ENCODE results near the gene KDM1B.
"Not testable (repeated sequence)": the region's sequence is repeated elsewhere in the genome, so short reads cannot be mapped to it uniquely, and the experiment has no call there.

KDM1B gene

DNA sequence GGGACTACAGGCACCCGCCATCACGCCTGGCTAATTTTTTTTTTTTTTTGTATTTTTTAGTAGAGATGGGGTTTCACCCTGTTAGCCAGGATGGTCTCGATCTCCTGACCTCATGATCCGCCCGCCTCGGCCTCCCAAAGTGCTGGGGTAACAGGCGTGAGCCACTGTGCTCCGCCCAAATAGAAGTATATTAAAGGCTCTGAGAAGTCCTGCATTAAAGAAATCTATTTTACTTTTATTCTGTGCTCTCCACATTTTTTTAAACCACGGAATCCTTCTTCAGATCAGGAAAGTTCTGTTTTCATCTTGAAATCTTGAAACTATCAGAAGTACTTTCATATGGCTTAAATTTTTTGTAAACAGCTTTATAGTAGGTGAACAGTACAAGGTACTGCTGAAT, 53.6 kb downstream of the KDM1B start:
- not testable (repeated sequence) for H3K9ac ChIP-seq (ENCODE audit: low read depth in 1 of 2, low read length in 2 of 2); H3K4me3 ChIP-seq (ENCODE audit: low read length in 2 of 2); H3K9me3 ChIP-seq (ENCODE audit: control insufficient read depth in 2 of 2, low read length in 2 of 2); H3K4me1 ChIP-seq (ENCODE audit: control insufficient read depth in 2 of 2, insufficient read depth in 2 of 2, low read length in 2 of 2); H3K27me3 ChIP-seq (ENCODE audit: control insufficient read depth in 2 of 2, insufficient read depth in 2 of 2, low read length in 2 of 2); H3K27ac ChIP-seq (ENCODE audit: low read depth in 2 of 2, low read length in 2 of 2)
- peaks cover 25 to 39% of the 10 kb centered on the region in 2 donors for H3K36me3 ChIP-seq (ENCODE audit: control insufficient read depth in 2 of 2, insufficient read depth in 2 of 2, low read length in 2 of 2)

DNA sequence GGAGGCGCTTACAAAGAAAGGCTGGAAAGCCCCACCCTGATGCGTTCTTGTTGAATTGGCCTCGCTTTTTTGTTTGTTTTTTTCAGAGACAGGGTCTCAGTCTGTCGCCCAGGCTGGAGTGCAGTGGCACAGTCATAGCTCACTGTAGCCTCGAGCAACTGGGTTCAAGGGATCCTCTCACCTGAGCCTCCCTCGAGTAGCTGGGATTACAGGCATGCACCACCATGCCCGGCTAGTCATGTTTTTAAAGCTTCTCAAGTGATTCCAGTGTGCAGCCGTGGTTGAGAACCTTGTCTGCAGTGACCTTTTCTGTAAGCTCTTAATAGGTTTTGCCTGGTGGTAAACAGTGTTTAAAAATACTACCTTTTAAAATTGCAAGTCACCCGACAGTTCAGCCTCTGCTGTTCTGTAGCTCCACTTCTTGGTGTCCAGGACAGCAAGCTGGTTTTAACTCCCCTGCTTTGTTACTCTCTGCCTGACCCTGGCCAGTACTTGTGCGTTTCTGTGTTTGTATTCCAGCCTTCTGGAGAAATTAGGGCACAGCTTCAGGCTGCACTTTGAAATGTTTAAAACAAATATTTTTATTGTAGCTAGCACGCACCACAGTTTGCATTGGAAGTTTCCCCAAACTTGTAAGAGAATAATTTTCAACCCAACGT, 54.4 kb downstream of the KDM1B start:
- Histone ChIP-seq H3K9ac (ENCODE audit: low read depth in 1 of 2, low read length in 2 of 2) (no peak overlapping the region), H3K4me1 (ENCODE audit: control insufficient read depth in 2 of 2, insufficient read depth in 2 of 2, low read length in 2 of 2) (no peaks in the 10 kb centered on the region), H3K27me3 (ENCODE audit: control insufficient read depth in 2 of 2, insufficient read depth in 2 of 2, low read length in 2 of 2) (no peaks in the 10 kb centered on the region), H3K27ac (ENCODE audit: low read depth in 2 of 2, low read length in 2 of 2) (no peak overlapping the region), H3K9me3 (ENCODE audit: control insufficient read depth in 2 of 2, low read length in 2 of 2) (no peaks in the 10 kb centered on the region), H3K36me3 (ENCODE audit: control insufficient read depth in 2 of 2, insufficient read depth in 2 of 2, low read length in 2 of 2) (peaks cover 30 to 44% of the 10 kb centered on the region in 2 donors), H3K4me3 (ENCODE audit: low read length in 2 of 2) (no peak overlapping the region)

DNA sequence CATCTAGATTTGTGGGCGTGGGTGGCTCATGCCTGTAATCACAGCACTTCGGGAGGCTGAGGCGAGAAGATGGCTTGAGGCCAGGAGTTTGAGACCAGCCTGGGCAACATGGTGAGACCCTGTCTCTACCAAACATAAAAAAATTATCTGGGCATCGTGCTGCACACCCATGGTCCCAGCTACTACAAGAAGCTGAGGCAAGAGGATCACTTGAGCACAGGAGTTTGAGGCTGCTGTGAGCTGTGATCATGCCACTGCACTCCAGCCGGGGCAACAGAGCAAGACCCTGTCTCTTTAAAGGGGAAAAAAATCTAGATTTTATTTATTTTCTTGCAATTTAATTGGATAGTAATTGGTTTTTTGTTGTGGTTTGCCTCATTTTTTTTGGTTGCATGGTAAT, 55.5 kb downstream of the KDM1B start:
- Histone ChIP-seq H3K36me3 (ENCODE audit: control insufficient read depth in 2 of 2, insufficient read depth in 2 of 2, low read length in 2 of 2) (peaks cover 30 to 49% of the 10 kb centered on the region in 2 donors), H3K9me3 (ENCODE audit: control insufficient read depth in 2 of 2, low read length in 2 of 2) (no peaks in the 10 kb centered on the region), H3K27me3 (ENCODE audit: control insufficient read depth in 2 of 2, insufficient read depth in 2 of 2, low read length in 2 of 2) (no peaks in the 10 kb centered on the region), H3K4me1 (ENCODE audit: control insufficient read depth in 2 of 2, insufficient read depth in 2 of 2, low read length in 2 of 2) (no peaks in the 10 kb centered on the region), H3K9ac (ENCODE audit: low read depth in 1 of 2, low read length in 2 of 2) (no peak overlapping the region), H3K27ac (ENCODE audit: low read depth in 2 of 2, low read length in 2 of 2) (no peak overlapping the region), H3K4me3 (ENCODE audit: low read length in 2 of 2) (no peak overlapping the region)

DNA sequence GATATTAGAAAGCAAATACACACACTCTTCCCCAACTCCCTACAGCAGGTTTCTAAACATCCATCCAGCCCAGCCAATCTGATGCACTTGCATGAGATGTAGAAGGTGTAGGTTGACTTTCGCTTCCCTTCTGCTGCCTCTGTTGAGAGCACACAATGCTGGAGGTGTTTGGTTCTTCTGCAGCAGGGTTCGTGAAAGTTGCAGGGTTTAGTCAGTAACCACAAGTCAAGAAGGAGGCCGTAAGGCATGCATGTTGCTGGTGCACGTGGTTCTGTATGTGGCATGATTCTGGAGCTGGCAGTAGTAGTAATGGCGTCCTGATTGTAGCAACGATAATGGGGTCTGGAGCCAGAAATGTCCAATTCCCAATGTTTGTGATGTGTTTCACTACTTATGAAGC, 56.1 kb downstream of the KDM1B start:
- H3K9ac ChIP-seq (ENCODE audit: low read depth in 1 of 2, low read length in 2 of 2) = no peak overlapping the region
- H3K4me1 ChIP-seq (ENCODE audit: control insufficient read depth in 2 of 2, insufficient read depth in 2 of 2, low read length in 2 of 2) = no peaks in the 10 kb centered on the region
- H3K36me3 ChIP-seq (ENCODE audit: control insufficient read depth in 2 of 2, insufficient read depth in 2 of 2, low read length in 2 of 2) = peaks cover 29 to 52% of the 10 kb centered on the region in 2 donors
- H3K9me3 ChIP-seq (ENCODE audit: control insufficient read depth in 2 of 2, low read length in 2 of 2) = no peaks in the 10 kb centered on the region
- no peak overlapping the region for H3K27ac ChIP-seq (ENCODE audit: low read depth in 2 of 2, low read length in 2 of 2)
- no peaks in the 10 kb centered on the region for H3K27me3 ChIP-seq (ENCODE audit: control insufficient read depth in 2 of 2, insufficient read depth in 2 of 2, low read length in 2 of 2)
- H3K4me3 ChIP-seq (ENCODE audit: low read length in 2 of 2) = no peak overlapping the region

DNA sequence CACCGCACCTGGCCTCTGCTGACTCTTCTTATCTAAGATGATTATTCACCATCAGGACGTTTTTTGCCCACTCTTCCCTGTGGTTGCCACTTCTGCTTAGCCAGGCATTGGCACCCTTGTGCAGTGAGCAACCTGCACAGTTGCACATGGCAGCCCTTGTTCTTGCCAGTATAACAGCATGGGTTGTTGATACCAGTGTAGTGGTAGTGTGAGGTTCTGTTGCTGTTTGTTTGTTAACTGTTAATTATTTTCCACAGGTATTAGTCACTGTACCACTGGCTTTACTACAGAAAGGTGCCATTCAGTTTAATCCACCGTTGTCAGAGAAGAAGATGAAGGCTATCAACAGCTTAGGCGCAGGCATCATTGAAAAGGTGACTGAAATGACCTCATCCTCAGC, 57.0 kb downstream of the KDM1B start:
- peaks cover 23 to 52% of the 10 kb centered on the region in 2 donors for H3K36me3 ChIP-seq (ENCODE audit: control insufficient read depth in 2 of 2, insufficient read depth in 2 of 2, low read length in 2 of 2)
- no peaks in the 10 kb centered on the region for H3K9me3 ChIP-seq (ENCODE audit: control insufficient read depth in 2 of 2, low read length in 2 of 2)
- no peaks in the 10 kb centered on the region for H3K27me3 ChIP-seq (ENCODE audit: control insufficient read depth in 2 of 2, insufficient read depth in 2 of 2, low read length in 2 of 2)
- H3K27ac ChIP-seq (ENCODE audit: low read depth in 2 of 2, low read length in 2 of 2) = no peak overlapping the region
- no peaks in the 10 kb centered on the region for H3K4me1 ChIP-seq (ENCODE audit: control insufficient read depth in 2 of 2, insufficient read depth in 2 of 2, low read length in 2 of 2)
- no peak overlapping the region for H3K4me3 ChIP-seq (ENCODE audit: low read length in 2 of 2)
- no peak overlapping the region for H3K9ac ChIP-seq (ENCODE audit: low read depth in 1 of 2, low read length in 2 of 2)

DNA sequence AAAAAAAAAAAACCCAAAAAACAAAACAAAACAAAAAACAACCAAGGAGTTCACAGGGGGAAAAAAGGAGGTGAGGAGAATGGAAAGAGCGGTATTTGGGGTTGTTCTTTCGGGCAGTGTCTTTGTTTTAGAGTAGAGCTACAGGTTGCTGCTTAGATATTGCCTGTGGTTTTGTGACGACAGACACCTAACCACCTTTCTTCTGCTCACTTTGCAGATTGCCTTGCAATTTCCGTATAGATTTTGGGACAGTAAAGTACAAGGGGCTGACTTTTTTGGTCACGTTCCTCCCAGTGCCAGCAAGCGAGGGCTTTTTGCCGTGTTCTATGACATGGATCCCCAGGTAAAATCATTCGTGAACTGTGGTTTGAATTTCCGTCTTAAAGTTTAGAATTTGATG, 58.2 kb downstream of the KDM1B start:
- Histone ChIP-seq H3K27ac (ENCODE audit: low read depth in 2 of 2, low read length in 2 of 2) (no peak overlapping the region), H3K4me1 (ENCODE audit: control insufficient read depth in 2 of 2, insufficient read depth in 2 of 2, low read length in 2 of 2) (no peaks in the 10 kb centered on the region), H3K9ac (ENCODE audit: low read depth in 1 of 2, low read length in 2 of 2) (no peak overlapping the region), H3K9me3 (ENCODE audit: control insufficient read depth in 2 of 2, low read length in 2 of 2) (no peaks in the 10 kb centered on the region), H3K4me3 (ENCODE audit: low read length in 2 of 2) (no peak overlapping the region), H3K27me3 (ENCODE audit: control insufficient read depth in 2 of 2, insufficient read depth in 2 of 2, low read length in 2 of 2) (no peaks in the 10 kb centered on the region), H3K36me3 (ENCODE audit: control insufficient read depth in 2 of 2, insufficient read depth in 2 of 2, low read length in 2 of 2) (peaks cover 25 to 46% of the 10 kb centered on the region in 2 donors)

DNA sequence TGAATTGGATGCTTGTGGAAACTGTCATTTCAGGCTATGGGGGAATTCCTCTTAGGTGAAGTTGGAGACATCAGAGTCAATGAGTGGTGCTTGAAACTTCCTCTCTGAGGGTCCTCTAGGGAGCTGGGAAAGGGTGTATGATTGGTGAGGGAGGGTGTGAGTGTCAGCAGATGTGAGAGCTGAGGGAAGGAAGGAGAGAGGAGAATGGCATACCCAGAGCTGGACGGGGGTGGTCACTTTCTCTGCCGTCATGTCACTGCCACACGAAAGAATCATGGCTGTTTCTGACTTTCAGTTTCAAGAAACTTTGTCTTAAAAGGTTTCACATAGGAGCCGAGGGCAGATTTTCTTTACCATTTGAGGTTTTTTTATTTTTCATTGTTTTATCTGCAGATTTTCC, 58.8 kb downstream of the KDM1B start:
- H3K27ac ChIP-seq (ENCODE audit: low read depth in 2 of 2, low read length in 2 of 2) = no peak overlapping the region
- H3K4me3 ChIP-seq (ENCODE audit: low read length in 2 of 2) = no peak overlapping the region
- no peaks in the 10 kb centered on the region for H3K4me1 ChIP-seq (ENCODE audit: control insufficient read depth in 2 of 2, insufficient read depth in 2 of 2, low read length in 2 of 2)
- no peaks in the 10 kb centered on the region for H3K27me3 ChIP-seq (ENCODE audit: control insufficient read depth in 2 of 2, insufficient read depth in 2 of 2, low read length in 2 of 2)
- peaks cover 26 to 47% of the 10 kb centered on the region in 2 donors for H3K36me3 ChIP-seq (ENCODE audit: control insufficient read depth in 2 of 2, insufficient read depth in 2 of 2, low read length in 2 of 2)
- H3K9me3 ChIP-seq (ENCODE audit: control insufficient read depth in 2 of 2, low read length in 2 of 2) = no peaks in the 10 kb centered on the region
- no peak overlapping the region for H3K9ac ChIP-seq (ENCODE audit: low read depth in 1 of 2, low read length in 2 of 2)

DNA sequence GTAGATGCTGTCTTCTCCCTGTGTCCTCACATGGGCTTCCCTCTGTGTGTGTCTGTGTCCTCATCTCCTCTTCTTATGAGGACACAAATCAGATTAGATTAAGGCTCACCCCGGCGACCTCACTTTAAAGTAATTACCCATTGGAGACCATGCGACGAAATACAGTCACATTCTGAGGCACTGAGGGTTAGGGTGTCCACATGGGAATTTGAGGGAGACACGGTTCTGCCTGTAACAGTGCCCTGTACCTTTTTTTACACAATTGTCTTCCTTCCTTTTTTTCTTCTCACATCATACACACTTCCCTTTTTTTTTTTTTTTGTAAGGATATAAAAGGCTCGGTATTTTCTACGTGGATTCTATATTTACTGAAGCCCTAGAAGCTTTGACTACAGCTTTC, 60.2 kb downstream of the KDM1B start:
- H3K4me1 ChIP-seq (ENCODE audit: control insufficient read depth in 2 of 2, insufficient read depth in 2 of 2, low read length in 2 of 2) = no peaks in the 10 kb centered on the region
- H3K9ac ChIP-seq (ENCODE audit: low read depth in 1 of 2, low read length in 2 of 2) = no peak overlapping the region
- H3K27me3 ChIP-seq (ENCODE audit: control insufficient read depth in 2 of 2, insufficient read depth in 2 of 2, low read length in 2 of 2) = no peaks in the 10 kb centered on the region
- no peak overlapping the region for H3K4me3 ChIP-seq (ENCODE audit: low read length in 2 of 2)
- H3K36me3 ChIP-seq (ENCODE audit: control insufficient read depth in 2 of 2, insufficient read depth in 2 of 2, low read length in 2 of 2) = peaks cover 33 to 40% of the 10 kb centered on the region in 2 donors
- no peak overlapping the region for H3K27ac ChIP-seq (ENCODE audit: low read depth in 2 of 2, low read length in 2 of 2)
- no peaks in the 10 kb centered on the region for H3K9me3 ChIP-seq (ENCODE audit: control insufficient read depth in 2 of 2, low read length in 2 of 2)

DNA sequence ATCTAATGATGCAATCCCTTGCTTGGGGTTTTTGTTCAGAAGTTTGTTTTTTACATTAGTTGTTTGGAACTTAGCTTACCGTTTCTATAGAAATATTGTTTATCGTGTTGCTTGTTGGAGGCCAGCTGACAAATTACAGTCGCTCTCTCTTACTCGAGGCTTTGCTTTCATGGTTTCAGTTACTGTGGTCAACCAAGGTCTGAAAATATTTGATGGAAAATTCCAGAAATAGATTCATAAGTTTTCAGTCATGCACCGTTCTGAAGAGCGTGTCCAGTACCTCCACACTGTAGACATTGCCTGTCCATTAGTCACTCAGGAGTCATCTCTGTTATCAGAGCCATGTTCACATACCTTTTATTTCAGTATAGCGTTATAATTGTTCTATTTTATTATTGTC, 61.2 kb downstream of the KDM1B start:
- Histone ChIP-seq H3K4me1 (ENCODE audit: control insufficient read depth in 2 of 2, insufficient read depth in 2 of 2, low read length in 2 of 2) (no peaks in the 10 kb centered on the region), H3K9me3 (ENCODE audit: control insufficient read depth in 2 of 2, low read length in 2 of 2) (no peaks in the 10 kb centered on the region), H3K36me3 (ENCODE audit: control insufficient read depth in 2 of 2, insufficient read depth in 2 of 2, low read length in 2 of 2) (peaks cover 36 to 44% of the 10 kb centered on the region in 2 donors), H3K27ac (ENCODE audit: low read depth in 2 of 2, low read length in 2 of 2) (no peak overlapping the region), H3K4me3 (ENCODE audit: low read length in 2 of 2) (no peak overlapping the region), H3K27me3 (ENCODE audit: control insufficient read depth in 2 of 2, insufficient read depth in 2 of 2, low read length in 2 of 2) (no peaks in the 10 kb centered on the region), H3K9ac (ENCODE audit: low read depth in 1 of 2, low read length in 2 of 2) (no peak overlapping the region)

DNA sequence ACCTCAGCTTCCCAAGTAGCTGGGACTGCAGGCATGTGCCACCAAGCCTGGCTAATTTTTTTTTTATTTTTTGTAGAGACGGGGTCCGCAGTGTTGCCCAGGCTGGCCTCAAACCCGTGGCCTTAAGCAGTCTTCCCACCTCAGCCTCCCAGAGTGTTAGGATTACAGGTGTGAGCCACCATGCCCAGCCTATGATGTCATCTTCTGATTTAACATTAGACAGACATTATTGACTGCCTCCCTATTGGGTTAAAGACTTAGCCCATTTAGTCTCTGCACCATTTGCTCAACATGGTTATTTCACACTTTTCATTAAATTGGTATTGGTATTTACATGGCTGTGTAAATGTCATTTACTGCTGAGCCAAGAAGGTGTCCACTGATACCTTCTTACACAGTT, 63.0 kb downstream of the KDM1B start:
- H3K27me3 ChIP-seq (ENCODE audit: control insufficient read depth in 2 of 2, insufficient read depth in 2 of 2, low read length in 2 of 2) = no peaks in the 10 kb centered on the region
- H3K36me3 ChIP-seq (ENCODE audit: control insufficient read depth in 2 of 2, insufficient read depth in 2 of 2, low read length in 2 of 2) = peaks cover 37 to 43% of the 10 kb centered on the region in 2 donors
- no peaks in the 10 kb centered on the region for H3K9me3 ChIP-seq (ENCODE audit: control insufficient read depth in 2 of 2, low read length in 2 of 2)
- H3K4me3 ChIP-seq (ENCODE audit: low read length in 2 of 2) = no peak overlapping the region
- no peak overlapping the region for H3K27ac ChIP-seq (ENCODE audit: low read depth in 2 of 2, low read length in 2 of 2)
- no peak overlapping the region for H3K9ac ChIP-seq (ENCODE audit: low read depth in 1 of 2, low read length in 2 of 2)
- no peaks in the 10 kb centered on the region for H3K4me1 ChIP-seq (ENCODE audit: control insufficient read depth in 2 of 2, insufficient read depth in 2 of 2, low read length in 2 of 2)

DNA sequence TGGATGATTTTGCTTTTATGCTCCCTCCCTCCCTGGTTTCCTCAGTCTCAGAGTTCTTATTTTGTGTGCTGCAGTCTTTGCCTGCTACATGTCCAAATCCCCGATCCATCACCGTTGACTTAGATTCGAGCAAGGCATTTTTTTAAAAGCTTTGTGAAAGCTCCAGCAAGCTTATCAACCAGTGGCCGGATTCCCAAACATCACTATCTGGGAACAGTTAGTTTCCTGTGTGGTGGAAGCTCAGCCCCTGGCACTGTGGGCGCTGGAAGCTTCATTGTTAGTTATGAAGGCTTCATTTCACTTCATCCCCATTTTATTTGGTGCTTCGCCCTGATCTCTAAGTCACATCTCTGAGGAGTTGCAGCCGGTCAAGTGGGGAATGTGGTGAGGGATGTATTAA, 64.4 kb downstream of the KDM1B start:
- no peak overlapping the region for H3K9ac ChIP-seq (ENCODE audit: low read depth in 1 of 2, low read length in 2 of 2)

More for the DNA sequence above, 64.4 kb downstream of the KDM1B start:
- H3K4me1 ChIP-seq (ENCODE audit: control insufficient read depth in 2 of 2, insufficient read depth in 2 of 2, low read length in 2 of 2) = no peaks in the 10 kb centered on the region
- H3K4me3 ChIP-seq (ENCODE audit: low read length in 2 of 2) = no peak overlapping the region
- H3K9me3 ChIP-seq (ENCODE audit: control insufficient read depth in 2 of 2, low read length in 2 of 2) = no peaks in the 10 kb centered on the region
- no peaks in the 10 kb centered on the region for H3K27me3 ChIP-seq (ENCODE audit: control insufficient read depth in 2 of 2, insufficient read depth in 2 of 2, low read length in 2 of 2)
- H3K36me3 ChIP-seq (ENCODE audit: control insufficient read depth in 2 of 2, insufficient read depth in 2 of 2, low read length in 2 of 2) = peaks cover 34 to 35% of the 10 kb centered on the region in 2 donors
- no peak overlapping the region for H3K27ac ChIP-seq (ENCODE audit: low read depth in 2 of 2, low read length in 2 of 2)
